Activated CD4-positive, alpha-beta T cell treated with anti-CD3 and anti-CD28 coated beads, Interleukin-2, amount 10 ng/mL, durations not matched to agents 7 days and 5 days (primary cell): Measurements from ENCODE around the gene FOXI1. TPM values are rescaled to one million over a fixed set of nuclear protein-coding genes. Genes with fewer than 3 reads are reported as not detected.

Experiments used
- CTCF ChIA-PET: fragments of 350-600 bp; sonication (Branson Sonifier 250); formaldehyde crosslinking; loops from one replicate; lab custom pipeline; 2021; ENCODE audit warnings: antibody characterized with exemption; lab: Charles Lee
- POLR2A ChIA-PET: fragments of 350-600 bp; sonication (Branson Sonifier 250); formaldehyde crosslinking; loops from one replicate; lab custom pipeline; 2021; ENCODE audit warnings: antibody characterized with exemption; lab: Charles Lee
- DNase-seq: peaks from one replicate; pipeline ENCODE4 v3.0.0-alpha.2; 2020
- H3K27ac Mint-ChIP-seq: one replicate; pipeline ENCODE4 v1.8.0; 2021; ENCODE audit warnings: mild to moderate bottlenecking, moderate library complexity, mixed read lengths
- H3K27me3 Mint-ChIP-seq: one replicate; pipeline ENCODE4 v1.8.0; 2021; ENCODE audit warnings: mixed read lengths
- H3K36me3 Mint-ChIP-seq: one replicate; pipeline ENCODE4 v1.8.0; 2021; ENCODE audit warnings: low read depth, mixed read lengths
- H3K4me1 Mint-ChIP-seq: one replicate; pipeline ENCODE4 v1.8.0; 2021; ENCODE audit warnings: mixed read lengths
- H3K4me3 Mint-ChIP-seq: one replicate; pipeline ENCODE4 v1.8.0; 2021; ENCODE audit warnings: mild to moderate bottlenecking, moderate library complexity, mixed read lengths
- H3K9me3 Mint-ChIP-seq: one replicate; pipeline ENCODE4 v1.8.0; 2021; ENCODE audit warnings: mixed read lengths
- total RNA-seq, 2 experiments: library from RNA; stranded (reverse); gene quantifications; one replicate each; pipeline ENCODE4 v1.2.3, GENCODE V29; 2021

The FOXI1 gene
- total RNA-seq, 2 experiments from 2014 or later = not detected

- peak; percentile 77 for DNase-seq
- Mint-ChIP-seq H3K27ac (peak overlapping the region; percentile 48), H3K9me3 (no peaks in the 10 kb centered on the region), H3K4me3 (no peak overlapping the region), H3K36me3 (no peaks in the 10 kb centered on the region), H3K27me3 (peaks cover 6% of the 10 kb centered on the region), H3K4me1 (no peaks in the 10 kb centered on the region)
- ChIA-PET CTCF (interaction anchor here (0.6 to 1.8 kb wide), 5 partner anchors 10 to 1149 kb away, joined by 3 to 8 read pairs (median 3); no protein-coding TSS in a partner anchor), POLR2A (no interaction called here)
Observed at GRCh38 chr5:170100066-170100943, 5.4 kb upstream of the FOXI1 start.

GRCh38 chr5:170103447-170103846 is 2.2 kb upstream of the FOXI1 start:
- CTCF ChIA-PET = no interaction called here
- no peak for DNase-seq
- peaks cover 9% of the 10 kb centered on the region for H3K27me3 Mint-ChIP-seq
- H3K27ac Mint-ChIP-seq = no peak overlapping the region
- POLR2A ChIA-PET = no interaction called here
- H3K9me3 Mint-ChIP-seq = no peaks in the 10 kb centered on the region
- no peaks in the 10 kb centered on the region for H3K4me1 Mint-ChIP-seq
- no peaks in the 10 kb centered on the region for H3K36me3 Mint-ChIP-seq
- H3K4me3 Mint-ChIP-seq = no peak overlapping the region

- ChIA-PET POLR2A (no interaction called here), CTCF (interaction anchor here (0.9 kb wide), 1 partner anchor 719 kb away, joined by 3 read pairs; no protein-coding TSS in a partner anchor)
- Mint-ChIP-seq H3K27ac (no peak overlapping the region), H3K9me3 (no peaks in the 10 kb centered on the region), H3K36me3 (no peaks in the 10 kb centered on the region), H3K4me3 (no peak overlapping the region), H3K4me1 (no peaks in the 10 kb centered on the region), H3K27me3 (peaks cover 9% of the 10 kb centered on the region)
- DNase-seq = no peak
Observed at GRCh38 chr5:170104299-170104698, 1.4 kb upstream of the FOXI1 start.

GRCh38 chr5:170104710-170105109 is 987 bp upstream of the FOXI1 start:
- H3K4me1 Mint-ChIP-seq = no peaks in the 10 kb centered on the region
- H3K9me3 Mint-ChIP-seq = no peaks in the 10 kb centered on the region
- H3K27ac Mint-ChIP-seq = no peak overlapping the region
- POLR2A ChIA-PET = no interaction called here
- peaks cover 9% of the 10 kb centered on the region for H3K27me3 Mint-ChIP-seq
- DNase-seq = no peak
- no peak overlapping the region for H3K4me3 Mint-ChIP-seq
- CTCF ChIA-PET = interaction anchor here (0.9 kb wide), 1 partner anchor 719 kb away, joined by 3 read pairs; no protein-coding TSS in a partner anchor
- no peaks in the 10 kb centered on the region for H3K36me3 Mint-ChIP-seq

- Mint-ChIP-seq H3K27ac (no peak overlapping the region), H3K36me3 (no peaks in the 10 kb centered on the region), H3K9me3 (no peaks in the 10 kb centered on the region), H3K27me3 (peaks cover 6% of the 10 kb centered on the region), H3K4me1 (no peaks in the 10 kb centered on the region), H3K4me3 (no peak overlapping the region)
- POLR2A ChIA-PET = no interaction called here
- CTCF ChIA-PET = interaction anchor here (0.8 kb wide), 1 partner anchor 119 kb away, joined by 3 read pairs; no protein-coding TSS in a partner anchor
- DNase-seq = no peak
Observed at GRCh38 chr5:170107674-170108073, 2.0 kb downstream of the FOXI1 start.

GRCh38 chr5:170108266-170108785 is 2.6 kb downstream of the FOXI1 start:
- no peaks in the 10 kb centered on the region for H3K9me3 Mint-ChIP-seq
- H3K4me3 Mint-ChIP-seq = no peak overlapping the region
- no peaks in the 10 kb centered on the region for H3K4me1 Mint-ChIP-seq
- H3K27ac Mint-ChIP-seq = no peak overlapping the region
- CTCF ChIA-PET = no interaction called here
- POLR2A ChIA-PET = no interaction called here
- DNase-seq = no peak
- no peaks in the 10 kb centered on the region for H3K36me3 Mint-ChIP-seq
- H3K27me3 Mint-ChIP-seq = peaks cover 6% of the 10 kb centered on the region

- POLR2A ChIA-PET = no interaction called here
- H3K36me3 Mint-ChIP-seq = no peaks in the 10 kb centered on the region
- no peaks in the 10 kb centered on the region for H3K4me1 Mint-ChIP-seq
- H3K27ac Mint-ChIP-seq = no peak overlapping the region
- no peak overlapping the region for H3K4me3 Mint-ChIP-seq
- H3K27me3 Mint-ChIP-seq = peaks cover 6% of the 10 kb centered on the region
- DNase-seq = no peak
- CTCF ChIA-PET = no interaction called here
- no peaks in the 10 kb centered on the region for H3K9me3 Mint-ChIP-seq
Observed at GRCh38 chr5:170109059-170110031, 3.6 kb downstream of the FOXI1 start.

- DNase-seq = no peak
- Mint-ChIP-seq H3K9me3 (no peaks in the 10 kb centered on the region), H3K27ac (no peak overlapping the region), H3K4me1 (no peaks in the 10 kb centered on the region), H3K36me3 (no peaks in the 10 kb centered on the region), H3K27me3 (peaks cover 3% of the 10 kb centered on the region), H3K4me3 (no peak overlapping the region)
- POLR2A ChIA-PET = no interaction called here
- CTCF ChIA-PET = no interaction called here
Observed at GRCh38 chr5:170110403-170111087, 4.8 kb downstream of the FOXI1 start.

- no peak for DNase-seq
- CTCF ChIA-PET = no interaction called here
Observed at GRCh38 chr5:170111088-170111785, 5.5 kb downstream of the FOXI1 start.

GRCh38 chr5:170112876-170113521 is 7.3 kb downstream of the FOXI1 start:
- ChIA-PET CTCF (no interaction called here), POLR2A (no interaction called here)
- Mint-ChIP-seq H3K4me1 (no peaks in the 10 kb centered on the region), H3K27me3 (no peaks in the 10 kb centered on the region), H3K4me3 (no peak overlapping the region), H3K27ac (no peak overlapping the region), H3K9me3 (no peaks in the 10 kb centered on the region), H3K36me3 (no peaks in the 10 kb centered on the region)
- DNase-seq = no peak

More at GRCh38 chr5:170111088-170111785, 5.5 kb downstream of the FOXI1 start:
- Mint-ChIP-seq H3K27me3 (peaks cover 3% of the 10 kb centered on the region), H3K4me3 (no peak overlapping the region), H3K36me3 (no peaks in the 10 kb centered on the region), H3K27ac (no peak overlapping the region), H3K9me3 (no peaks in the 10 kb centered on the region), H3K4me1 (no peaks in the 10 kb centered on the region)
- POLR2A ChIA-PET = no interaction called here

GRCh38 chr5:170113522-170113900 is 7.8 kb downstream of the FOXI1 start:
- Mint-ChIP-seq H3K4me3 (no peak overlapping the region), H3K27me3 (peaks cover under 1% of the 10 kb centered on the region), H3K36me3 (no peaks in the 10 kb centered on the region), H3K4me1 (no peaks in the 10 kb centered on the region), H3K27ac (no peak overlapping the region), H3K9me3 (no peaks in the 10 kb centered on the region)
- POLR2A ChIA-PET = no interaction called here
- CTCF ChIA-PET = no interaction called here
- no peak for DNase-seq
